LNCaP clone FGC (cell line): ENCODE data around the gene NUDT1.

ENCODE experiments used
- DNase-seq: peaks from one replicate; pipeline ENCODE4 v3.0.0-alpha.2; 2011; ENCODE audit warnings: low read depth
- H3K4me3 ChIP-seq: 2 replicates; pipeline ENCODE4 v1.5.1; 2011; ENCODE audit warnings: mild to moderate bottlenecking, low read depth, low read length, control low read depth
- CTCF ChIP-seq: IDR thresholded peaks from 2 replicates; pipeline ENCODE4 v1.5.1; 2012; ENCODE audit warnings: mild to moderate bottlenecking; ENCODE audit not compliant: control insufficient read depth, insufficient read depth; ENCODE audit errors: extremely low read depth

Gene NUDT1

GRCh38 chr7:2248984-2249694 lies 7.1 kb downstream of the NUDT1 start:
- DNase-seq, result no peak
- no peak overlapping the region for H3K4me3 ChIP-seq
- TF ChIP-seq CTCF, result no peak

- no peak for TF ChIP-seq CTCF
- DNase-seq, result no peak
- H3K4me3 ChIP-seq, result no peak overlapping the region
Measured at GRCh38 chr7:2249744-2250323, 7.8 kb downstream of the NUDT1 start.

GRCh38 chr7:2251381-2251780 lies 9.4 kb downstream of the NUDT1 start:
- DNase-seq, result no peak
- TF ChIP-seq CTCF, result no peak

GRCh38 chr7:2251841-2252771 lies 10.1 kb downstream of the NUDT1 start:
- no peak for TF ChIP-seq CTCF
- no peak for DNase-seq
- no peak overlapping the region for H3K4me3 ChIP-seq

More at GRCh38 chr7:2251381-2251780, 9.4 kb downstream of the NUDT1 start:
- no peak overlapping the region for H3K4me3 ChIP-seq

GRCh38 chr7:2253021-2253420 lies 11.0 kb downstream of the NUDT1 start:
- no peak for DNase-seq
- TF ChIP-seq CTCF, result no peak
- no peak overlapping the region for H3K4me3 ChIP-seq

GRCh38 chr7:2253525-2254244 lies 11.7 kb downstream of the NUDT1 start:
- no peak for DNase-seq
- H3K4me3 ChIP-seq, result no peak overlapping the region
- no peak for TF ChIP-seq CTCF
